Calu3 (cell line): ENCODE results near the gene PDZD4. TPM values are rescaled to one million over a fixed set of nuclear protein-coding genes. Genes with fewer than 3 reads are reported as not detected.

Source experiments
- BruUV-seq: library from RNA; stranded (reverse); fragments of 400-500 nt; replicated peaks from 2 replicates; lab custom pipeline; 2021; lab: Mats Ljungman, UMichigan
- CTCF ChIA-PET: fragments of 300-600 bp; sonication (Branson Sonifier 250); formaldehyde crosslinking; loops from one replicate; lab custom pipeline; 2022; ENCODE audit warnings: antibody characterized with exemption; lab: Charles Lee
- DNase-seq: peaks from one replicate; pipeline ENCODE4 v3.0.0; 2022
- H3K27ac Mint-ChIP-seq: one replicate; pipeline ENCODE4 v1.8.0; 2022; ENCODE audit warnings: mixed read lengths; ENCODE audit not compliant: unreplicated experiment
- H3K27me3 Mint-ChIP-seq: one replicate; pipeline ENCODE4 v1.8.0; 2022; ENCODE audit warnings: mixed read lengths; ENCODE audit not compliant: unreplicated experiment
- H3K36me3 Mint-ChIP-seq: one replicate; pipeline ENCODE4 v1.8.0; 2022; ENCODE audit warnings: mild to moderate bottlenecking, moderate library complexity, mixed read lengths; ENCODE audit not compliant: insufficient read depth, unreplicated experiment
- H3K4me1 Mint-ChIP-seq: one replicate; pipeline ENCODE4 v1.8.0; 2022; ENCODE audit warnings: mild to moderate bottlenecking, low read depth, mixed read lengths; ENCODE audit not compliant: unreplicated experiment
- H3K4me3 Mint-ChIP-seq: one replicate; pipeline ENCODE4 v1.8.0; 2022; ENCODE audit warnings: mild to moderate bottlenecking, low read depth, moderate library complexity, mixed read lengths; ENCODE audit not compliant: unreplicated experiment
- H3K9me3 Mint-ChIP-seq: one replicate; pipeline ENCODE4 v1.8.0; 2022; ENCODE audit warnings: low read depth, mixed read lengths; ENCODE audit not compliant: unreplicated experiment
- intact Hi-C: fragments of 100-400 bp; cut with micrococcal nuclease; formaldehyde crosslinking; loops from one replicate; pipeline ENCODE4 v1.10.0; 2022; ENCODE audit not compliant: unreplicated experiment
- total RNA-seq: library from RNA; stranded (reverse); gene quantifications from 2 replicates; pipeline ENCODE4 v1.2.3, GENCODE V29; 2022
- TF ChIP-seq, protein P1 (sequence below): fragments of 200-600 bp; IDR thresholded peaks from one replicate; pipeline ENCODE4 v1.8.0; 2022; ENCODE audit warnings: antibody characterized with exemption; ENCODE audit not compliant: unreplicated experiment

The PDZD4 gene
- total RNA-seq, 1 experiment from 2014 or later = 0.76 TPM

DNA sequence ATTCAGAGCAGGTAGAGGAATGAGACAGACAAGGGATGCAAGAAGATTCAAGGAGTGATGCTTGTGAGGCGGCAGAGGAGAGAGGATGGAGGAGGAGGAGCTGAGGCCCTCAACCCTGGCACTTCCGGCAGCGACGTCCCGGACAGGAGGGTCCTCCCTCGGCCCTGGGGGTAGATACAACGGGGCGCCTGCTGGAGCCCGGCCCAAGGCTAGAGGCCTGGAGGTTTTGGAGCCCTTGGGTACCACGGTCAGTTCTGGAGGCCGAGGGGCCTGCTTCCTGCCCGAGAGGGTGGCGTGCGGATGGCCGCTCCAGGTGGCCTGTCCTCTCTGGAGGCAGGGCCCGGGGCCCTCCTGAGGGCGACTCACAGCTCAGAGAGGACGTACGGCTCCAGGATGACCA, 22.4 kb downstream of the PDZD4 start:
- CTCF ChIA-PET = no interaction called here
- H3K27ac Mint-ChIP-seq = no peak overlapping the region
- peaks cover 85% of the 10 kb centered on the region for H3K27me3 Mint-ChIP-seq
- no peak overlapping the region for H3K4me3 Mint-ChIP-seq
- TF ChIP-seq, protein P1, sequence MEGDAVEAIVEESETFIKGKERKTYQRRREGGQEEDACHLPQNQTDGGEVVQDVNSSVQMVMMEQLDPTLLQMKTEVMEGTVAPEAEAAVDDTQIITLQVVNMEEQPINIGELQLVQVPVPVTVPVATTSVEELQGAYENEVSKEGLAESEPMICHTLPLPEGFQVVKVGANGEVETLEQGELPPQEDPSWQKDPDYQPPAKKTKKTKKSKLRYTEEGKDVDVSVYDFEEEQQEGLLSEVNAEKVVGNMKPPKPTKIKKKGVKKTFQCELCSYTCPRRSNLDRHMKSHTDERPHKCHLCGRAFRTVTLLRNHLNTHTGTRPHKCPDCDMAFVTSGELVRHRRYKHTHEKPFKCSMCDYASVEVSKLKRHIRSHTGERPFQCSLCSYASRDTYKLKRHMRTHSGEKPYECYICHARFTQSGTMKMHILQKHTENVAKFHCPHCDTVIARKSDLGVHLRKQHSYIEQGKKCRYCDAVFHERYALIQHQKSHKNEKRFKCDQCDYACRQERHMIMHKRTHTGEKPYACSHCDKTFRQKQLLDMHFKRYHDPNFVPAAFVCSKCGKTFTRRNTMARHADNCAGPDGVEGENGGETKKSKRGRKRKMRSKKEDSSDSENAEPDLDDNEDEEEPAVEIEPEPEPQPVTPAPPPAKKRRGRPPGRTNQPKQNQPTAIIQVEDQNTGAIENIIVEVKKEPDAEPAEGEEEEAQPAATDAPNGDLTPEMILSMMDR = no peak
- H3K4me1 Mint-ChIP-seq = no peaks in the 10 kb centered on the region
- no TSS peak for BruUV-seq
- intact Hi-C loops = no loop called here
- peaks cover under 1% of the 10 kb centered on the region for H3K36me3 Mint-ChIP-seq
- DNase-seq = no peak
- H3K9me3 Mint-ChIP-seq = no peaks in the 10 kb centered on the region

DNA sequence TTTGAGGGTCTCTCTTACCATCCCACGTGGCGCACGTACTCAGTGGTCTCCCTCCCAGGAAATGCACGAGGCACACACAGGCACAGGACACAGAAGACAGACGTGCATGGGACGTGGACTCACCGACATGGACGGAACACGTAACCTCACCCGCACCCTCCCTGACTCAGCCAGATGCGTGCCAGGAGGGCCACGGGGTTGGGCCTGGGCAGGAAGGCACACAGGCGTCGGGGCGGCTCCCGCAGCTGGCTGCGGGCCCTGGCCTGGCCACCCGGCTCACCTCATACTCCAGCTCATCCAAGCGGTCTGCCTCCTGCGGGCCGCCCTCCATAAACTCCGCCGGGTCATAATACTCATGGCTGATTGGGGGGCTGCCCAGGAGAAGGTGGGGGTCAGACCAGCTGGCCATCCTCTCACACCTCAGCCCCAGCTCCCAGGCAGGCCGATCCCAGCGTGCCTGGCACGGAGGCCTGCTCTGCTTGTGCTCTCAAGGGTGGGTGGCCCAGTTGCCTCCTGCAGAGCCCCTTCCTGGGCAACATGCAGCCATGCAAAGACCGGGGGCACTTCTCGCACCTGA, 23.3 kb downstream of the PDZD4 start:
- DNase-seq = no peak
- TF ChIP-seq, protein P1 = no peak
- Mint-ChIP-seq H3K27ac (no peak overlapping the region), H3K4me3 (no peak overlapping the region), H3K27me3 (peaks cover 84% of the 10 kb centered on the region), H3K9me3 (no peaks in the 10 kb centered on the region), H3K4me1 (no peaks in the 10 kb centered on the region), H3K36me3 (peaks cover 4% of the 10 kb centered on the region)
- BruUV-seq = no TSS peak
- CTCF ChIA-PET = interaction anchor here (0.6 kb wide), 1 partner anchor 43 kb away, joined by 4 read pairs; no protein-coding TSS in a partner anchor
- intact Hi-C loops = no loop called here

DNA sequence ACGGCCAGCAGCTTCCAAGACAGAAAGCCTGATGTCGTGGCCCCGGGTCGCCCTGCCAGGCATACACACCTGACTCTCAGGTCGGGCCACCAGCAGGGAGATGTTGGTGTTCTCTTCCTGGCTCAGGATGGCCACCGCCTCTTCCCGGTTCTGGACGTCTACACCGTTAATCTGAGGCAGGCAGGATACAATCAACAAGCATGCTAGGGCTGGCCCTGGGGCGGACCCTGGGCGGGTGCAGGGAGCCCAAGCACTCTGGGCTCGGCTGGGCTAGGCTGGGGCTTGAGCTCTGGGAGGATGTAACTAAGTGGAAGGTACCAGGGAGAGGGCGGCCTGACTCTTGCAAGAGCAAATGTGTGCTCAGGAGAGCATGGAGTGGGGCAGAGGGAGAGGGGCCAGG, 24.9 kb downstream of the PDZD4 start:
- CTCF ChIA-PET = no interaction called here
- intact Hi-C loops = no loop called here
- no peak for DNase-seq
- peaks cover 14% of the 10 kb centered on the region for H3K36me3 Mint-ChIP-seq
- no peaks in the 10 kb centered on the region for H3K4me1 Mint-ChIP-seq
- H3K27me3 Mint-ChIP-seq = peaks cover 69% of the 10 kb centered on the region
- H3K27ac Mint-ChIP-seq = no peak overlapping the region
- H3K4me3 Mint-ChIP-seq = no peak overlapping the region
- no TSS peak for BruUV-seq
- no peaks in the 10 kb centered on the region for H3K9me3 Mint-ChIP-seq
- TF ChIP-seq, protein P1 = no peak

DNA sequence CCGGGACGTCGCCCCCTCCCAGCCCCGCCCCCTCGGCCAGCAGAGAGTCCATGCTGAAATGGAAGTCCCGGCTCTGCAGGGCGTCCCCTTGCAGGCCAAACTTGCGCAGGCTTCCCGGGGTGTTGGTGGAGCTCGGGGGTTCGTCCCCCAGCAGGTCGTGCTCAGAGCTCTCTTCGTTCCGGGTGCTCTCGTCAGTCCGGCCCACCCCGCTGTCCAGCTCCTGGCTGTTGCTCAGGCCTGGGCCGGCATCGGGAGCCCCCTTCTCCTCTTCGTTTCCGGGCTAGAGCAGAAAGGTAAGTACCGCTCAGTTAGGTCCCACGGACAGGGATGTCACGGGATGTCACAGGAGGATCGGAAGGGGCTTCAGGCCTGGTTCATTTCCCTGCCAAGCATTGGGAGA, 25.7 kb downstream of the PDZD4 start:
- Mint-ChIP-seq H3K27me3 (peaks cover 61% of the 10 kb centered on the region), H3K36me3 (peaks cover 22% of the 10 kb centered on the region), H3K27ac (no peak overlapping the region), H3K9me3 (no peaks in the 10 kb centered on the region), H3K4me3 (no peak overlapping the region), H3K4me1 (no peaks in the 10 kb centered on the region)
- intact Hi-C loops = no loop called here
- TF ChIP-seq, protein P1 = no peak
- no peak for DNase-seq
- CTCF ChIA-PET = interaction anchor here (0.6 kb wide), 1 partner anchor 138 kb away, joined by 6 read pairs; no protein-coding TSS in a partner anchor
- no TSS peak for BruUV-seq
